ENCODE results near the gene CXCL8.
"Not testable (repeated sequence)": the region's sequence is repeated elsewhere in the genome, so short reads cannot be mapped to it uniquely, and the experiment has no call there.

CXCL8 gene

GRCh38 chr4:73740353-73740778, at the start of gene CXCL8:
Gene CXCL8 (plus strand): TSS chr4:73740569. CDS start chr4:73740659, 90 bp downstream.
- peak; percentile 63 for DNase-seq (ENCODE audit: low spot score)

GRCh38 chr4:73691201-73691600, 49.2 kb upstream of the CXCL8 start:
- not testable (repeated sequence) for DNase-seq (ENCODE audit: low spot score)

GRCh38 chr4:73691759-73692158, 48.6 kb upstream of the CXCL8 start:
- DNase-seq (ENCODE audit: low spot score) = no peak

GRCh38 chr4:73692254-73692653, 48.1 kb upstream of the CXCL8 start:
- DNase-seq (ENCODE audit: low spot score) = no peak

GRCh38 chr4:73692701-73693100, 47.7 kb upstream of the CXCL8 start:
- DNase-seq (ENCODE audit: low spot score) = no peak

- no peak for DNase-seq (ENCODE audit: low spot score)
Measured at GRCh38 chr4:73693811-73694210, 46.6 kb upstream of the CXCL8 start.

- DNase-seq (ENCODE audit: low spot score) = peak; percentile 45
Measured at GRCh38 chr4:73698217-73698616, 42.2 kb upstream of the CXCL8 start.

- no peak for DNase-seq (ENCODE audit: low spot score)
Measured at GRCh38 chr4:73701116-73701515, 39.3 kb upstream of the CXCL8 start.

- DNase-seq (ENCODE audit: low spot score) = no peak
Measured at GRCh38 chr4:73702796-73703287, 37.5 kb upstream of the CXCL8 start.

GRCh38 chr4:73703320-73703719, 37.0 kb upstream of the CXCL8 start:
- no peak for DNase-seq (ENCODE audit: low spot score)

- peak; percentile 86 for DNase-seq (ENCODE audit: low spot score)
Measured at GRCh38 chr4:73704314-73705055, 35.9 kb upstream of the CXCL8 start.

- DNase-seq (ENCODE audit: low spot score) = peak; percentile 70
Measured at GRCh38 chr4:73705056-73705432, 35.3 kb upstream of the CXCL8 start.

GRCh38 chr4:73705721-73706120, 34.6 kb upstream of the CXCL8 start:
- no peak for DNase-seq (ENCODE audit: low spot score)

GRCh38 chr4:73706811-73707210, 33.6 kb upstream of the CXCL8 start:
- no peak for DNase-seq (ENCODE audit: low spot score)

GRCh38 chr4:73707269-73707875, 33.0 kb upstream of the CXCL8 start:
- no peak for DNase-seq (ENCODE audit: low spot score)

GRCh38 chr4:73707918-73708577, 32.3 kb upstream of the CXCL8 start:
- DNase-seq (ENCODE audit: low spot score) = peak; percentile 65

GRCh38 chr4:73709451-73710033, 30.8 kb upstream of the CXCL8 start:
- no peak for DNase-seq (ENCODE audit: low spot score)

- no peak for DNase-seq (ENCODE audit: low spot score)
Measured at GRCh38 chr4:73710094-73710493, 30.3 kb upstream of the CXCL8 start.

GRCh38 chr4:73711989-73712388, 28.4 kb upstream of the CXCL8 start:
- DNase-seq (ENCODE audit: low spot score) = no peak

- no peak for DNase-seq (ENCODE audit: low spot score)
Measured at GRCh38 chr4:73713650-73714049, 26.7 kb upstream of the CXCL8 start.

GRCh38 chr4:73714647-73715046, 25.7 kb upstream of the CXCL8 start:
- no peak for DNase-seq (ENCODE audit: low spot score)

- DNase-seq (ENCODE audit: low spot score) = no peak
Measured at GRCh38 chr4:73715659-73716058, 24.7 kb upstream of the CXCL8 start.
